Neural cell (in vitro differentiated cells): ENCODE results near the gene FGF2. TPM values are rescaled to one million over a fixed set of nuclear protein-coding genes. Genes with fewer than 3 reads are reported as not detected.
"Not testable (repeated sequence)": the region's sequence is repeated elsewhere in the genome, so short reads cannot be mapped to it uniquely, and the experiment has no call there.

ENCODE experiments used
- H2AFZ ChIP-seq: fragments of 200-600, 300-800 bp; sonication (generic), shearing (Covaris generic); 2 replicates; pipeline ENCODE4 v1.6.0; 2014; ENCODE audit warnings: low read depth, mild to moderate bottlenecking, antibody characterized with exemption, low read length, moderate library complexity
- H3F3A ChIP-seq: fragments of 200-600 bp; shearing (Covaris generic); 2 replicates; pipeline ENCODE4 v1.6.1; 2016; ENCODE audit warnings: mild to moderate bottlenecking, moderate library complexity, mixed read lengths, antibody characterized with exemption, low read length; ENCODE audit not compliant: insufficient read depth, poor library complexity, severe bottlenecking
- H3K27ac ChIP-seq: fragments of 200-600, 300-800 bp; sonication (generic), shearing (Covaris generic); 2 replicates; pipeline ENCODE4 v1.5.1; 2014; ENCODE audit warnings: mild to moderate bottlenecking, low read length, moderate library complexity
- H3K27me3 ChIP-seq: fragments of 300-800, 200-600 bp; sonication (generic), shearing (Covaris generic); 2 replicates; pipeline ENCODE4 v1.6.0; 2014; ENCODE audit warnings: mild to moderate bottlenecking, low read depth, low read length, moderate library complexity; ENCODE audit not compliant: insufficient read depth
- H3K36me3 ChIP-seq: fragments of 300-800, 200-600 bp; sonication (generic), shearing (Covaris generic); 2 replicates; pipeline ENCODE4 v1.5.1; 2014; ENCODE audit warnings: mild to moderate bottlenecking, antibody characterized with exemption, low read length, moderate library complexity; ENCODE audit not compliant: insufficient read depth
- H3K4me2 ChIP-seq: fragments of 300-800, 200-600 bp; sonication (generic), shearing (Covaris generic); 2 replicates; pipeline ENCODE4 v1.6.0; 2014; ENCODE audit warnings: mild to moderate bottlenecking, low read length
- H3K4me3 ChIP-seq: fragments of 300-800, 200-600 bp; sonication (generic), shearing (Covaris generic); 2 replicates; pipeline ENCODE4 v1.5.1; 2014; ENCODE audit warnings: mild to moderate bottlenecking, low read length, moderate library complexity
- H3K79me2 ChIP-seq: fragments of 200-600 bp; shearing (Covaris generic); replicated peaks from 2 replicates; pipeline ENCODE4 v1.6.0; 2014; ENCODE audit warnings: mild to moderate bottlenecking, low read length, moderate library complexity; ENCODE audit not compliant: insufficient read depth
- H3K9ac ChIP-seq: fragments of 300-800, 200-600 bp; sonication (generic), shearing (Covaris generic); 2 replicates; pipeline ENCODE4 v1.6.1; 2016; ENCODE audit warnings: mild to moderate bottlenecking, low read length, mixed read lengths
- H3K9me2 ChIP-seq: fragments of 200-600 bp; shearing (Covaris generic); 2 replicates; pipeline ENCODE4 v1.6.1; 2016; ENCODE audit warnings: mild to moderate bottlenecking, low read length, mixed read lengths; ENCODE audit not compliant: insufficient read depth
- H3K9me3 ChIP-seq: fragments of 200-600, 300-800 bp; sonication (generic), shearing (Covaris generic); 2 replicates; pipeline ENCODE4 v1.6.1; 2016; ENCODE audit warnings: mild to moderate bottlenecking, mixed run types, low read length, moderate library complexity, mixed read lengths
- H4K20me1 ChIP-seq: fragments of 200-600 bp; shearing (Covaris generic); 2 replicates; pipeline ENCODE4 v1.6.1; 2016; ENCODE audit warnings: mild to moderate bottlenecking, mixed run types; ENCODE audit not compliant: insufficient read depth
- EP300 ChIP-seq: fragments of 450-650 bp; conservative IDR thresholded peaks from 2 replicates; pipeline ENCODE4 v1.6.1; 2014; ENCODE audit warnings: antibody characterized with exemption, mild to moderate bottlenecking, moderate library complexity; ENCODE audit not compliant: poor library complexity, severe bottlenecking
- EZH2 ChIP-seq: fragments of 200-600, 300-800 bp; shearing (Covaris generic), sonication (generic); IDR thresholded peaks from 2 replicates; pipeline ENCODE4 v1.6.1; 2014; ENCODE audit warnings: antibody characterized with exemption, low read length, borderline replicate concordance, mild to moderate bottlenecking; ENCODE audit not compliant: insufficient read depth, poor library complexity, severe bottlenecking
- MXI1 ChIP-seq: fragments of 450-650 bp; conservative IDR thresholded peaks from 2 replicates; pipeline ENCODE4 v1.6.1; 2014; ENCODE audit warnings: antibody characterized with exemption, mild to moderate bottlenecking; ENCODE audit not compliant: poor library complexity, severe bottlenecking
- POLR2AphosphoS5 ChIP-seq: IDR thresholded peaks from 2 replicates; pipeline ENCODE4 v1.6.1; 2012
- RAD21 ChIP-seq: fragments of 450-650 bp; conservative IDR thresholded peaks from 2 replicates; pipeline ENCODE4 v1.6.1; 2014; ENCODE audit warnings: antibody characterized with exemption, mild to moderate bottlenecking, moderate library complexity
- SMC3 ChIP-seq: fragments of 450-650 bp; conservative IDR thresholded peaks from 2 replicates; pipeline ENCODE4 v1.6.1; 2014; ENCODE audit warnings: antibody characterized with exemption, mild to moderate bottlenecking, moderate library complexity; ENCODE audit not compliant: poor library complexity
- TAF1 ChIP-seq: IDR thresholded peaks from 2 replicates; pipeline ENCODE4 v1.6.1; 2012; ENCODE audit warnings: low read depth
- polyA plus RNA-seq: library from polyadenylated mRNA; depleted of rRNA; stranded (reverse); fragments of >200 nt; gene quantifications from 2 replicates; pipeline ENCODE4 v1.2.3, GENCODE V29; 2014
- TF ChIP-seq, protein P1 (sequence below): IDR thresholded peaks from 2 replicates; pipeline ENCODE4 v1.6.1; 2012; ENCODE audit warnings: borderline replicate concordance
- TF ChIP-seq, protein P2 (sequence below): fragments of 450-650 bp; IDR thresholded peaks from 2 replicates; pipeline ENCODE4 v1.5.1; 2014; ENCODE audit warnings: antibody characterized with exemption, mild to moderate bottlenecking, moderate library complexity; ENCODE audit not compliant: poor library complexity, severe bottlenecking

FGF2 gene
- polyA plus RNA-seq, 1 donor from 2014 or later: 5.8 TPM

DNA sequence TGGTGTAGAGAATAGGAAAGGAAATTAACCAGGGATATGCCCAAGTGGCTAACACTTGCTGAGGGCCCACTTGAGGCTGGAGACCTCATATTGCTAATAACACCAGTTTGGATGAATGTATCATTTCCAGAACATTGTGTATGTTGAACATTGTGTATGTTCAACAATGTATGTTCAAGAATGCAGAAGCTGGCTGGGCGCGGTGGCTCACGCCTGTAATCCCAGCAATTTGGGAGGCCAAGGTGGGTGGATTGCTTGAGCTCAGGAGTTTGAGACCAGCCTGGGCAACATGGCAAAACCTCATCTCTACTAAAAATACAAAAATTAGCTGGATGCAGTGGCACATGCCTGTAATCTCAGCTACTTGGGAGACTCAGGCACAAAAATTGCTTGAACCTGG, 23.2 kb downstream of the FGF2 start:
- H4K20me1 ChIP-seq, H3K4me3 ChIP-seq: not testable (repeated sequence)

GRCh38 chr4:122851568-122851967, 24.9 kb downstream of the FGF2 start:
- H3K27ac ChIP-seq: no peak overlapping the region
- no peak overlapping the region for H3K4me3 ChIP-seq
- peaks cover 4% of the 10 kb centered on the region for H3K79me2 ChIP-seq

More for the DNA sequence above, 23.2 kb downstream of the FGF2 start:
- H3K9me3 ChIP-seq, H3K9me2 ChIP-seq, H3K27ac ChIP-seq, H3K4me2 ChIP-seq, H3F3A ChIP-seq, H2AFZ ChIP-seq, H3K27me3 ChIP-seq, H3K9ac ChIP-seq, H3K79me2 ChIP-seq, H3K36me3 ChIP-seq: not testable (repeated sequence)

More at GRCh38 chr4:122851568-122851967, 24.9 kb downstream of the FGF2 start:
- Histone ChIP-seq H3K4me2 (no peak overlapping the region), H3K9me2 (no peaks in the 10 kb centered on the region), H2AFZ (no peak overlapping the region), H3K36me3 (no peaks in the 10 kb centered on the region), H3K9ac (no peak overlapping the region), H4K20me1 (no peaks in the 10 kb centered on the region), H3F3A (no peaks in the 10 kb centered on the region), H3K27me3 (no peaks in the 10 kb centered on the region), H3K9me3 (no peaks in the 10 kb centered on the region)
- TF ChIP-seq RAD21 (no peak), EP300 (no peak), EZH2 (no peak), SMC3 (no peak), POLR2AphosphoS5 (no peak), TAF1 (no peak), MXI1 (no peak)
- TF ChIP-seq, protein P1, sequence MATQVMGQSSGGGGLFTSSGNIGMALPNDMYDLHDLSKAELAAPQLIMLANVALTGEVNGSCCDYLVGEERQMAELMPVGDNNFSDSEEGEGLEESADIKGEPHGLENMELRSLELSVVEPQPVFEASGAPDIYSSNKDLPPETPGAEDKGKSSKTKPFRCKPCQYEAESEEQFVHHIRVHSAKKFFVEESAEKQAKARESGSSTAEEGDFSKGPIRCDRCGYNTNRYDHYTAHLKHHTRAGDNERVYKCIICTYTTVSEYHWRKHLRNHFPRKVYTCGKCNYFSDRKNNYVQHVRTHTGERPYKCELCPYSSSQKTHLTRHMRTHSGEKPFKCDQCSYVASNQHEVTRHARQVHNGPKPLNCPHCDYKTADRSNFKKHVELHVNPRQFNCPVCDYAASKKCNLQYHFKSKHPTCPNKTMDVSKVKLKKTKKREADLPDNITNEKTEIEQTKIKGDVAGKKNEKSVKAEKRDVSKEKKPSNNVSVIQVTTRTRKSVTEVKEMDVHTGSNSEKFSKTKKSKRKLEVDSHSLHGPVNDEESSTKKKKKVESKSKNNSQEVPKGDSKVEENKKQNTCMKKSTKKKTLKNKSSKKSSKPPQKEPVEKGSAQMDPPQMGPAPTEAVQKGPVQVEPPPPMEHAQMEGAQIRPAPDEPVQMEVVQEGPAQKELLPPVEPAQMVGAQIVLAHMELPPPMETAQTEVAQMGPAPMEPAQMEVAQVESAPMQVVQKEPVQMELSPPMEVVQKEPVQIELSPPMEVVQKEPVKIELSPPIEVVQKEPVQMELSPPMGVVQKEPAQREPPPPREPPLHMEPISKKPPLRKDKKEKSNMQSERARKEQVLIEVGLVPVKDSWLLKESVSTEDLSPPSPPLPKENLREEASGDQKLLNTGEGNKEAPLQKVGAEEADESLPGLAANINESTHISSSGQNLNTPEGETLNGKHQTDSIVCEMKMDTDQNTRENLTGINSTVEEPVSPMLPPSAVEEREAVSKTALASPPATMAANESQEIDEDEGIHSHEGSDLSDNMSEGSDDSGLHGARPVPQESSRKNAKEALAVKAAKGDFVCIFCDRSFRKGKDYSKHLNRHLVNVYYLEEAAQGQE: no peak
- TF ChIP-seq, protein P2, sequence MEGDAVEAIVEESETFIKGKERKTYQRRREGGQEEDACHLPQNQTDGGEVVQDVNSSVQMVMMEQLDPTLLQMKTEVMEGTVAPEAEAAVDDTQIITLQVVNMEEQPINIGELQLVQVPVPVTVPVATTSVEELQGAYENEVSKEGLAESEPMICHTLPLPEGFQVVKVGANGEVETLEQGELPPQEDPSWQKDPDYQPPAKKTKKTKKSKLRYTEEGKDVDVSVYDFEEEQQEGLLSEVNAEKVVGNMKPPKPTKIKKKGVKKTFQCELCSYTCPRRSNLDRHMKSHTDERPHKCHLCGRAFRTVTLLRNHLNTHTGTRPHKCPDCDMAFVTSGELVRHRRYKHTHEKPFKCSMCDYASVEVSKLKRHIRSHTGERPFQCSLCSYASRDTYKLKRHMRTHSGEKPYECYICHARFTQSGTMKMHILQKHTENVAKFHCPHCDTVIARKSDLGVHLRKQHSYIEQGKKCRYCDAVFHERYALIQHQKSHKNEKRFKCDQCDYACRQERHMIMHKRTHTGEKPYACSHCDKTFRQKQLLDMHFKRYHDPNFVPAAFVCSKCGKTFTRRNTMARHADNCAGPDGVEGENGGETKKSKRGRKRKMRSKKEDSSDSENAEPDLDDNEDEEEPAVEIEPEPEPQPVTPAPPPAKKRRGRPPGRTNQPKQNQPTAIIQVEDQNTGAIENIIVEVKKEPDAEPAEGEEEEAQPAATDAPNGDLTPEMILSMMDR: no peak
